ENCODE results near the gene PLPPR2.

- TF ChIP-seq CTCF (IDR thresholded peaks at IDR 0.05) (peak in 1 of 4 experiments; percentile 6), POLR2A (IDR thresholded peaks at IDR 0.05) (peak; percentile 35 to 72)
Measured at GRCh38 chr19:11339254-11340098, 15.8 kb upstream of the PLPPR2 start, which contains the start of gene RAB3D.
